ENCODE data around the gene INTS14. TPM values are rescaled to one million over a fixed set of nuclear protein-coding genes. Genes with fewer than 3 reads are reported as not detected.

INTS14 gene
- total RNA-seq, 2 donors from 2014 or later = 15.3 to 19.7 TPM

DNA sequence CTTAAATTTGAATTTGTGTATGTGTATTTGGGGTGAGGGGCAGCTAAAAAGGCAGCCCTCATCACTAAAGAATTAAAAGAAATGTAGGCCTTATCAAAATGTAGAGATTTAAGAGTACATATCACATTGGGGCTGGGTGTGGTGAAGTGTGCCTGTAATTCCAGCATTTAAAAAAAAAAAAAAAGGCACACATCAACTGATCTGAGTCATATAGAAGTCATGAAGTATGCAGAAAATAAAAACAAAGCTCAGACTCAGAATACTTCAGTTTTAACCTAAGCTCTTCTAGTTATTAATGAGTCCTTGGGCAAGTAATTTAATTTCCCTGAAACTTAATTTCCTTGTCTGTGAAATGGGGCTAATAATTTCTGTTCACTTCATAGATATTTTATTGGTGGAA is 42.4 kb upstream of the INTS14 start:
- Histone ChIP-seq H3K4me3 (no peak overlapping the region), H3K4me1 (peaks cover 0 to 12% of the 10 kb centered on the region in 2 donors), H3K27ac (no peak overlapping the region), H3K9me3 (no peaks in the 10 kb centered on the region), H3K27me3 (no peaks in the 10 kb centered on the region), H3K36me3 (no peaks in the 10 kb centered on the region)
- DNase-seq (ENCODE audit: low spot score) = no peak
- TF ChIP-seq, protein P1, sequence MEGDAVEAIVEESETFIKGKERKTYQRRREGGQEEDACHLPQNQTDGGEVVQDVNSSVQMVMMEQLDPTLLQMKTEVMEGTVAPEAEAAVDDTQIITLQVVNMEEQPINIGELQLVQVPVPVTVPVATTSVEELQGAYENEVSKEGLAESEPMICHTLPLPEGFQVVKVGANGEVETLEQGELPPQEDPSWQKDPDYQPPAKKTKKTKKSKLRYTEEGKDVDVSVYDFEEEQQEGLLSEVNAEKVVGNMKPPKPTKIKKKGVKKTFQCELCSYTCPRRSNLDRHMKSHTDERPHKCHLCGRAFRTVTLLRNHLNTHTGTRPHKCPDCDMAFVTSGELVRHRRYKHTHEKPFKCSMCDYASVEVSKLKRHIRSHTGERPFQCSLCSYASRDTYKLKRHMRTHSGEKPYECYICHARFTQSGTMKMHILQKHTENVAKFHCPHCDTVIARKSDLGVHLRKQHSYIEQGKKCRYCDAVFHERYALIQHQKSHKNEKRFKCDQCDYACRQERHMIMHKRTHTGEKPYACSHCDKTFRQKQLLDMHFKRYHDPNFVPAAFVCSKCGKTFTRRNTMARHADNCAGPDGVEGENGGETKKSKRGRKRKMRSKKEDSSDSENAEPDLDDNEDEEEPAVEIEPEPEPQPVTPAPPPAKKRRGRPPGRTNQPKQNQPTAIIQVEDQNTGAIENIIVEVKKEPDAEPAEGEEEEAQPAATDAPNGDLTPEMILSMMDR (IDR thresholded peaks at IDR 0.05) = no peak

GRCh38 chr15:65651831-65652749 is 41.2 kb upstream of the INTS14 start:
- TF ChIP-seq, protein P1 (IDR thresholded peaks at IDR 0.05) = no peak
- Histone ChIP-seq H3K4me1 (peaks cover 0 to 12% of the 10 kb centered on the region in 2 donors), H3K27ac (no peak overlapping the region), H3K4me3 (no peak overlapping the region), H3K9me3 (no peaks in the 10 kb centered on the region), H3K36me3 (no peaks in the 10 kb centered on the region), H3K27me3 (no peaks in the 10 kb centered on the region)
- no peak for DNase-seq (ENCODE audit: low spot score)

- TF ChIP-seq, protein P1 (IDR thresholded peaks at IDR 0.05) = no peak
- H3K4me3 ChIP-seq = no peak overlapping the region
- H3K27ac ChIP-seq = no peak overlapping the region
- no peaks in the 10 kb centered on the region for H3K36me3 ChIP-seq
- no peaks in the 10 kb centered on the region for H3K9me3 ChIP-seq
- DNase-seq (ENCODE audit: low spot score) = no peak
- no peaks in the 10 kb centered on the region for H3K27me3 ChIP-seq
- peaks cover 0 to 12% of the 10 kb centered on the region in 2 donors for H3K4me1 ChIP-seq
Measured at GRCh38 chr15:65651042-65651322, 40.1 kb upstream of the INTS14 start.

GRCh38 chr15:65650312-65651041 is 39.5 kb upstream of the INTS14 start:
- no peaks in the 10 kb centered on the region for H3K27me3 ChIP-seq
- DNase-seq (ENCODE audit: low spot score) = no peak
- H3K4me1 ChIP-seq = peaks cover 0 to 12% of the 10 kb centered on the region in 2 donors
- H3K36me3 ChIP-seq = no peaks in the 10 kb centered on the region
- no peak overlapping the region for H3K27ac ChIP-seq
- no peak overlapping the region for H3K4me3 ChIP-seq
- TF ChIP-seq, protein P1 (IDR thresholded peaks at IDR 0.05) = no peak
- H3K9me3 ChIP-seq = no peaks in the 10 kb centered on the region

- DNase-seq (ENCODE audit: low spot score) = no peak
- no peak overlapping the region for H3K27ac ChIP-seq
- no peaks in the 10 kb centered on the region for H3K36me3 ChIP-seq
- H3K4me1 ChIP-seq = no peaks in the 10 kb centered on the region
- H3K9me3 ChIP-seq = no peaks in the 10 kb centered on the region
- H3K4me3 ChIP-seq = no peak overlapping the region
- TF ChIP-seq, protein P1 (IDR thresholded peaks at IDR 0.05) = no peak
- H3K27me3 ChIP-seq = no peaks in the 10 kb centered on the region
Measured at GRCh38 chr15:65646486-65646885, 35.6 kb upstream of the INTS14 start.

Data from right atrium auricular region (tissue), 2 donors.